ENCODE data around the gene LRRC49.

LRRC49 gene

DNA sequence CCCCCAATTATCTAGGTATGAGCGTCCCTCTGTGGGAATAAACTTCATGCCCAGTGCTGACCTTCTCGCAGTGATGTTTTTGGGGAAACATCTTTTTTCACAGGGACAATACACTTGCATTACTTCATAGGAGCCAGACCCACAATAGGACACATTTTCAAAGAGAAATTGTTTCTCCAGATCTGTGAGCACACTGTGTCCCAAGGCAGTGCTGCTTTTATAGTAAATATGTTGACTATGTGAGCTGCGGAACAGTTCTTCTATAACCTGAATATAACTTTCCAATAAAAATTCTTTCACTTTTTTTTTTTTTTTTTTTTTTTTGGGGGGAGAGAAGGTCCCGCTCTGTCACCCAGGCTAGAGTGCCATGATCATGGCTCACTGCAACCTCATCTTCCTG lies 205.3 kb downstream of the LRRC49 start:
- DNase-seq, result no peak

DNA sequence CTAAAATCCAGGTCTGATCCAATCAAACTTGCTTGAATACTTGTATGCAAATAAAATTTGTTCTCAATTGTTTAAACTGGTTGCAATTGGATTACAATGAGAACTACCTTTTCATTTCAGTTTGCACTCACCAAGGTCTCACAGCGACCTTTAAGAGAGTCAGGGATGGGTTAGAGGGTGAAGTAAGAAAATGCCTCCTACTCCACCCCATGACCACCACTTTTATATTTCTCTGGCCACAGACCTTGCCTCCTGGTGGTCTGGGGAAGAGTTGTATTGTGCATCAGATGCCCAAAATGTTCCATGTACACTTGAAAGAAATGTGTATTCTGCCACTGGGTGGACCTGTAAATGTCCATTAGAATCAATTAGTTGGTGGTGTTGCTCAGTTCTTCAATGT lies 206.3 kb downstream of the LRRC49 start:
- DNase-seq, result no peak
